IPS-NIHi7 (cell line): ENCODE data around the gene SGMS1.

Experiments
- DNase-seq: peaks from one replicate; pipeline ENCODE4 v3.0.0; 2012; ENCODE audit warnings: mixed read lengths; ENCODE audit errors: extremely low spot score

The SGMS1 gene

GRCh38 chr10:50613150-50613549 lies 10.6 kb downstream of the SGMS1 start:
- DNase-seq: no peak

GRCh38 chr10:50610368-50610767 lies 13.4 kb downstream of the SGMS1 start:
- DNase-seq: no peak

GRCh38 chr10:50607356-50607925 lies 16.3 kb downstream of the SGMS1 start:
- no peak for DNase-seq

DNA sequence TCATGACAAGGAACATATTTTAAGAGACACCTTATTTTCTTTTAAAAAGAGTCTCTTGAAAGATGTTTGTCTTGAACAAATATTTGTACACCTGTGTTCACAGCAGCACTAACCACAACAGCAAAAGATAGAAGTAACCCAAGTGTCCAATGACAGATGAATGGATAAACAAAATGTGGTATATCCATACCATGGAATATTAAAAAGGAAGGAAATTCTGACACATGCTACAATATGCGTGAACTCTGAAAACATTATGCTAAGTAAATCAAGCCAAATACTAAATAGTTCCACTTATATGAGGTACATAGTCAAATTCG lies 17.8 kb downstream of the SGMS1 start:
- no peak for DNase-seq

DNA sequence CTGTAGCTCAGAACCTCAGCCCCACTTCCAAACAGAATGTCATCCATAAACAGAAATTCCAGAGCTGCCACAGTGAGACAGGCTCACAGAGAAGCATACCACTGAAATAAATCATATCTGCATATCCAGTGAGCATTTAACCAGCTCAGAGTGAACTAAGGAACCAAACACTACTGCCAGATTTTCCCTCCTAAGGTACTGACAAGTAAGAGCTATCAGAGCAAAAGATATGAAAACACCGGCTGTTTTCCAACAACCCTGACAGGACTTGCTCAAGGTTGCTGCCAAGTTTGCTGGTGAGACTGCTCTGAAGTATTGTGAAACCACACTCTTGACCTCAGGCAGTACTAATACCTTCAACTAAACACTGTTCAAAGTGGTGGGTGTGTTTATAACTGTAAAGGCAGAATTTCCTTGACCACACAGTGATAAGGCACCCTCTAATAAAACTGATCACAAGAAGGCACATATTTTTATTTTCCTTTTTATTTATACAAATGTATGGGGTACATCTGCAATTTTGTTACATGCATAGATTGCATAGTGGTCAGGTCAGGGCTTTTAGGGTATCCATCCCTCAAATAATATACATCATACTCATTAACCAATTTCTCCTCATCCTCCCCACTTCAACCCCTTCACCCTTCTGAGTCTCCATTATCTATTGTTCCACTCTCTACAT lies 18.3 kb downstream of the SGMS1 start:
- no peak for DNase-seq

GRCh38 chr10:50604809-50605208 lies 18.9 kb downstream of the SGMS1 start:
- DNase-seq: no peak

GRCh38 chr10:50604049-50604640 lies 19.6 kb downstream of the SGMS1 start:
- DNase-seq: no peak

DNA sequence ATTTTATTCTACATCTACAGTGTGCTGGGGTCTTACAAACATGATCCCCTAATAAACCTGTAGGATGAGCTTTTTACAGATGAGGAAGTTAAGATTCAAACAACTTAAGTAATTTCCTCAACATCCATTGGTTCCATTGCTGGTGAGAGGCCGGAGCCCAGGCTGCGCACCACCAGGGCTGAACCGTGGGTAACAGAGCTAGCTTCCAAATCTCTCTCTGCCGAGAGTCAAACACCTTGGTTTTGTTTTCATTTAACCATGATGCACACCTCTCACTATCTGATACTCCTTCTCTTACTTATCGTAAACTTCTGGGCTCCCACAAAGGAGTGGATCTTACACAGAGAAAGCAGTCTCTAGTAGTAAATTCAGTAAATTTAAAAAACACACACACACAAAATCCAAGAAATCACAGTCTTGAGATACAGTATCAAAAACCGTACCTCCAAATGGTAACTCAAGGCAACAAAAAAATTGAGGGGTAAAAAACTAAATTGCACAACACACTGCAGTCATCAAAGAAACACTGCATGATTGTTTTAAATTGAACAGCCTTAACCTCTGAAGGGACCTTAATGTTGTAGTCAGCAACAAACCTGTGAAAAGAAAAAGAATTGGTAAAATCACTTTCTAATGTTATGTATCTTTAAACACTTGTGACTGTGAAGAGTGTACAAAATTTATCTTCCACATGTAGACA lies 20.5 kb downstream of the SGMS1 start:
- DNase-seq: no peak

GRCh38 chr10:50601974-50602373 lies 21.8 kb downstream of the SGMS1 start:
- no peak for DNase-seq

- no peak for DNase-seq
These were observed 22.8 kb downstream of the SGMS1 start for GRCh38 chr10:50600831-50601477.

GRCh38 chr10:50600286-50600685 lies 23.5 kb downstream of the SGMS1 start:
- no peak for DNase-seq

DNA sequence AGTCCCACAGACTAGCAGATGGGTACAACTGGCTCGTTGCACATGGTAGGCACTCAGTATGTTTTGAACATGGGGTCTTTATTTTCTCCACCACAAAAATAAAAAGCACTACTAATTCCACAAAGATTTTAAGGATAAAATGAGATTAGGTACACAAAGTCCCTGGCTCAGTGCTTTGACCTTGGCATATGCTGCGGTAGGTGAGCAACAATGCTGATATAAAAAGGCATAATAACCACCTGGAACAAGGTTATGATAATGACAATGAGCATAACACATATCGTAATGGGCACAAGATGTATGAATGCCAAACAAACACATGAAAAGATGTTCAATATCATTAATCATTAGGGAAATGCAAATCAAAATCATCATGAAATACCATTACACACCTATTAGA lies 26.9 kb downstream of the SGMS1 start:
- DNase-seq: no peak

DNA sequence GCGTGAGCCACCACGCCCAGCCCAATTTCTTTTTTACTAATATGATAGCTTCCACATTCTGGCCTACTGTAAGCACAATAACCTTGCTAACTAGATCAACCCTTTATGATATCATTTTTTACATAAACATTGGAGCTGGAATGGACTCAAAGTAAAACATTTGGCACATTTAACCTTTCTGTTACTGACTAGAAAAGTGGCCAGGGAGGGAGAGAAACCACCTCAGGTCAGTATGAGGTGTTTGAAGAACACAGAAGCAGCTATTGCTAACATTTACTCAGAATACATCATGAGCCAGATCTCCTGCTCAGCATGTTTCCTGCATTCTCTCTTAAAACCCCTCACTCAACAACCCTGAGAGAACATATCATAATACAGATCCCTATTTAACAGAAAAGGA lies 27.3 kb downstream of the SGMS1 start:
- no peak for DNase-seq

DNA sequence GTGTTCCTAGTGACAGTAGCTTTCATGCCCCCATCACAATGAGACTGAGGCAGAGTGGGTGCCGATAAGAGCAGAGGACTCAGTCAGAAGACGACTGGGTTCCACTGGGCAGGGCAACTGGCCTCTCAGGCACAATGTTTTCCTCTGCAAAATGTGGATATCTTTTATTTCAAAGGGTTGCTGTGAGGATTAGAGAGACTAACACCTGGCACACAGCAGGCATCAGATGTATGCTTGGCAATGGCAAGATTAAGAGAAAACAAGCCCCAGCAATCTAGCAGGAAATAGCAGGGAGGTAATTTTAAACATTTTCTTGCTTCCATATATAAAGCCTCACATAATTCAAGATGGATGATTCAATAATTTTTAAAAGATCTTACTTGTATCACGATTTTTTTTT lies 28.0 kb downstream of the SGMS1 start:
- no peak for DNase-seq

DNA sequence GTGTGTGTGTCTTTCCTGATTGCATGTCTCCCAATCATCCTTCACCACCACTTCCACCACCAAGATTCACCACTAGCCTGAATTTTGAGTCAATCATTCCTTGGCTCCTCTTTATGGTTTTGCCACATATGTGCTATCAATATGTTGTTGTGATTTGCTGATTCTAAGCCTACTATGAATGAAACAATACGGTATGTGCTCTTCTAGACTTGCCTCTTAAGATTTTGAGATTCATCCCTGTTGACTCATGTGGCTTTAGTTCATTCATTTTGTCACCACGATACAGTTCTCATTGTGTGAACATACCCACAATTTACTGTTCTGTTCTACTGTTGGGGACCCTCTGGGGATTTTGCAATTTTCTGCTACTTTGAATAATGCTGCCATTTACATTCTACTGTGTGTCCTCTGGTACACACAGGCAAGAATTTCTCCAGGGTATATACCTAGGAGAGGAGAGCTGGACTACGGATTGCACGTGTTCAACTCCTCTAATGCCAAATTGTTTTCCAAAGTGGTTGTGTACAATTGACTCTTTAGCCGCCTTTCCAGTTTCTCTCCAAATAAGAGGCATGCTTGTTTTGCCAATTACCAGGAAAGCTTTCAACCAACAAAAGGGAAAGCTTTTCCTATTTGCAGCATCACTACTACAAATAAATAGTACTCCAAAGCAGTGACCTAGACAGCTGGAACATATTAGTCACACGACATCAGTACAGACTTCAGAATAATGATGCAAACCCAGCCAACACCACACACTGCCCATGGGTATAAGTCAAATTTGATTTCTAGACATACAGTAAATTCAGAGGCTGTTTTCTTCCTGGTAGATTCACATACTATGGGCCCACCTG lies 30.0 kb downstream of the SGMS1 start:
- DNase-seq: no peak

GRCh38 chr10:50592961-50593418 lies 30.8 kb downstream of the SGMS1 start:
- DNase-seq: no peak

GRCh38 chr10:50590935-50591334 lies 32.8 kb downstream of the SGMS1 start:
- DNase-seq: no peak

GRCh38 chr10:50586740-50587088 lies 37.0 kb downstream of the SGMS1 start:
- DNase-seq: no peak

GRCh38 chr10:50585921-50586739 lies 37.6 kb downstream of the SGMS1 start:
- DNase-seq: no peak
